HCT116 (cell line): ENCODE data around the gene ORMDL3.

Source experiments
- CTCF ChIP-seq, 3 experiments: fragments of 200-600 bp in 1 of 3; sonication (generic) in 1 of 3; IDR thresholded peaks in 2 of 3; conservative IDR thresholded peaks in 1 of 3; 2 replicates each; pipeline ENCODE4 v1.5.1; 2012 to 2017; ENCODE audit warnings: low read depth in 2 of 3, low read length in 2 of 3, antibody characterized with exemption in 1 of 3, borderline replicate concordance in 1 of 3, control low read depth in 1 of 3, mild to moderate bottlenecking in 1 of 3, mixed read lengths in 1 of 3, mixed run types in 1 of 3, moderate library complexity in 1 of 3; ENCODE audit not compliant: insufficient read depth in 1 of 3
- EZH2 ChIP-seq: fragments of 200-600 bp; sonication (generic); IDR thresholded peaks from 2 replicates; pipeline ENCODE4 v1.6.1; 2017; ENCODE audit warnings: antibody characterized with exemption, mixed run types
- EZH2phosphoT487 ChIP-seq: fragments of 200-600 bp; IDR thresholded peaks from 2 replicates; pipeline ENCODE4 v1.6.1; 2018; ENCODE audit warnings: antibody characterized with exemption, borderline replicate concordance
- POLR2A ChIP-seq: IDR thresholded peaks from 2 replicates; pipeline ENCODE4 v1.7.0; 2011; ENCODE audit warnings: borderline replicate concordance; ENCODE audit not compliant: insufficient read depth, insufficient read length; ENCODE audit errors: extremely low read depth
- REST ChIP-seq: IDR thresholded peaks from 2 replicates; pipeline ENCODE4 v1.6.1; 2012; ENCODE audit warnings: low read depth
- SRF ChIP-seq: IDR thresholded peaks from 2 replicates; pipeline ENCODE4 v1.6.1; 2012; ENCODE audit warnings: low read depth
- YY1 ChIP-seq: IDR thresholded peaks from 2 replicates; pipeline ENCODE4 v1.6.1; 2011; ENCODE audit warnings: low read length, low read depth, moderate library complexity, mild to moderate bottlenecking; ENCODE audit not compliant: insufficient replicate concordance; ENCODE audit errors: extremely low read depth

GRCh38 chr17:39926588-39927100 is 757 bp downstream of the ORMDL3 start:
- TF ChIP-seq POLR2A (no peak), YY1 (no peak), CTCF (IDR thresholded peaks at IDR 0.05 in 2 of 3, conservative IDR thresholded peaks at IDR 0.05 in 1 of 3; ENCODE audit: borderline replicate concordance in 1 of 3, insufficient read depth in 1 of 3, low read depth in 2 of 3, low read length in 2 of 3) (no peak), EZH2phosphoT487 (no peak), REST (no peak), SRF (no peak), EZH2 (no peak)
